BLaER1 (cell line): Measurements from ENCODE around the gene SLC25A36.
A peak's percentile ranks its signal among the peaks of the same experiment; 100 is the strongest.
"Not testable (repeated sequence)": the region's sequence is repeated elsewhere in the genome, so short reads cannot be mapped to it uniquely, and the experiment has no call there.

Experiments
- H3K27ac ChIP-seq: shearing (Covaris generic); formaldehyde crosslinking; 2 replicates; pipeline ENCODE4 v1.8.1; 2022
- H3K27me3 ChIP-seq: shearing (Covaris generic); formaldehyde crosslinking; 2 replicates; pipeline ENCODE4 v1.8.1; 2022
- H3K36me3 ChIP-seq: shearing (Covaris generic); formaldehyde crosslinking; 2 replicates; pipeline ENCODE4 v1.8.1; 2022
- H3K4me1 ChIP-seq: shearing (Covaris generic); formaldehyde crosslinking; 2 replicates; pipeline ENCODE4 v1.8.1; 2022
- H3K4me2 ChIP-seq: shearing (Covaris generic); formaldehyde crosslinking; 2 replicates; pipeline ENCODE4 v1.8.1; 2022
- H3K4me3 ChIP-seq: shearing (Covaris generic); formaldehyde crosslinking; 2 replicates; pipeline ENCODE4 v1.8.1; 2022
- H3K9ac ChIP-seq: shearing (Covaris generic); formaldehyde crosslinking; 2 replicates; pipeline ENCODE4 v1.8.1; 2022
- H3K9me3 ChIP-seq: shearing (Covaris generic); formaldehyde crosslinking; 2 replicates; pipeline ENCODE4 v1.8.1; 2022
- H4K20me1 ChIP-seq: shearing (Covaris generic); formaldehyde crosslinking; 2 replicates; pipeline ENCODE4 v1.8.1; 2022
- Cebpa-rat ChIP-seq: shearing (Covaris generic); IDR thresholded peaks from 2 replicates; pipeline ENCODE4 v1.8.1; 2022

The SLC25A36 gene

DNA sequence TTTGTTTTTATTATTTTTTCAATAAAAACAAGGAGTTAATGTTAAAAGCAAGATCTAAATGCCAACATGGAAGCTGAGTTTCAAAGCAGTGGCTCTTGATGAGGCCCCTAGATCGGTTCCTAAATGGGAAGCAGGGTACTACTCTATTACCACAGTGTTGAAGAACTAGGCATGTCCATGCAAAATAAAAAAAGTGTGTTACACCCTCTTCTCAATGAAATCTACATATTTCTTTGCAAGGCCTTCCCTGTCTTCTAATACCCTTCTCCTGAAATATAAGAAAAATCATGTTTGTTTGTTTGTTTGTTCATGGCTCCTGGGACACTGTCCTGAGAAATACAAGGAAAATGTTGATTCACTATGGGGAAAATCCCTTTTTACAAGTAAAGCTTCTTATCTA lies 12.2 kb upstream of the SLC25A36 start:
- no peak overlapping the region for H3K4me3 ChIP-seq
- no peak overlapping the region for H3K27ac ChIP-seq
- no peaks in the 10 kb centered on the region for H4K20me1 ChIP-seq
- H3K36me3 ChIP-seq = no peaks in the 10 kb centered on the region
- H3K27me3 ChIP-seq = no peaks in the 10 kb centered on the region
- no peak overlapping the region for H3K9ac ChIP-seq
- no peaks in the 10 kb centered on the region for H3K4me1 ChIP-seq
- H3K4me2 ChIP-seq = no peak overlapping the region
- no peaks in the 10 kb centered on the region for H3K9me3 ChIP-seq
- TF ChIP-seq Cebpa-rat = no peak

DNA sequence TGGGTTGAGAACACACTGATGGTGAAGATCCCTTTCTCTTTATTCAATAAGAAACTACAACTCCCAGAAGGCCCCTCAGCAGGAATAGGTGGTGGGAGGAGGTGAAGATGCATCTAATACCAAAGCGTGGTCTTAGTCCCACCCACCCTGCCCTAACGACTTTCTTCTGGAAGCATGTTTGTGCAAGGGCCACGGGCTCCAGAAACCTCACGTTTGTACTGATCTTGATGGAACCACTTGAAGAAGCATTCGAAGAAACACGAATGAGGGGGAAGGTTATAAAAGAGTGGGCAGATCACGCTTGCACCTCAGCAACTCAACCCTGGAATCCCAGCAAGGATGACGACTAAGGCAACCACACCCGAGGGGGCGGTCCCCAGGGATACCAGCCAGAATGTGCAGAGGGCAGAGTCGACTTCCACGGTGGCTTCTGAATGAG lies 10.6 kb upstream of the SLC25A36 start:
- TF ChIP-seq Cebpa-rat = no peak
- Histone ChIP-seq H4K20me1 (no peaks in the 10 kb centered on the region), H3K9me3 (no peaks in the 10 kb centered on the region), H3K4me3 (no peak overlapping the region), H3K4me2 (no peak overlapping the region), H3K27ac (no peak overlapping the region), H3K27me3 (no peaks in the 10 kb centered on the region), H3K9ac (no peak overlapping the region), H3K36me3 (no peaks in the 10 kb centered on the region), H3K4me1 (no peaks in the 10 kb centered on the region)

DNA sequence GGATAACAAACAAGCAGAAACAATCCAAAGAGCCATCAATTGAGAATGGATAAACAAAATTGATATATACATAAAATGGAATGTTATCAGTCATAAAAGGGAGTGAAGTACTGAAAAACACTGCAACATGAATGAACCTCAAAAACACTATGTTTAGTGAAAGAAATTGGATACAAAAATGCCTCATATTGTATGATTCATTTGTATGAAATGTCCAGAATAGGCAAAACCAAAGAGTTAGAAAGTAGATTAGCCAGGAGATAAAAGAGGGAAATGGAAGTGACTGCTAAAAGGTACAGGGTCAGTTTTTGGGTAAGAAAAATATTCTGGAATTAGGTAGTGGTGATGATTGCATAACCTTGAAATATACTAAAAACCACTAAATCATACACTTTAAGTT lies 9.8 kb upstream of the SLC25A36 start:
- no peaks in the 10 kb centered on the region for H4K20me1 ChIP-seq
- no peaks in the 10 kb centered on the region for H3K36me3 ChIP-seq
- H3K27me3 ChIP-seq = no peaks in the 10 kb centered on the region
- no peak overlapping the region for H3K4me3 ChIP-seq
- H3K9ac ChIP-seq = no peak overlapping the region
- H3K27ac ChIP-seq = no peak overlapping the region
- H3K4me1 ChIP-seq = no peaks in the 10 kb centered on the region
- no peak overlapping the region for H3K4me2 ChIP-seq
- H3K9me3 ChIP-seq = no peaks in the 10 kb centered on the region
- no peak for TF ChIP-seq Cebpa-rat

DNA sequence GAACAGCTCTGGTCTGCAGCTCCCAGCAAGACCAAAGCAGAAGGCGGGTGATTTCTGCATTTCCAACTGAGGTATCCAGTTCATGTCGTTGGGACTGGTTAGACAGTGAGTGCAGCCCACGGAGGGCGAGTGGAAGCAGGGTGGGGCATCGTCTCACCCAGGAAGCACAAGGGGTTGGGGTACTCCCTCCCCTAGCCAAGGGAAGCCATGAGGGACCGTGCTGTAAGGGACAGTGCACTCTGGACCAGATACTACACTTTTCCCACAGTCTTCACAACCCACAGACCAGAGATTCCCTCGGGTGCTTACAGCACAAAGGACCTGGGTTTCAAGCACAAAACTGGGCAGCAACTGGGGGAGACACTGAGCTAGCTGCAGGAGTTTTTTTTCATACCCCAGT lies 8.5 kb upstream of the SLC25A36 start:
- Histone ChIP-seq H3K9me3 (no peaks in the 10 kb centered on the region), H3K4me2 (no peak overlapping the region), H3K27ac (no peak overlapping the region), H4K20me1 (no peaks in the 10 kb centered on the region), H3K9ac (no peak overlapping the region), H3K4me1 (no peaks in the 10 kb centered on the region), H3K27me3 (no peaks in the 10 kb centered on the region), H3K4me3 (no peak overlapping the region), H3K36me3 (no peaks in the 10 kb centered on the region)
- no peak for TF ChIP-seq Cebpa-rat

DNA sequence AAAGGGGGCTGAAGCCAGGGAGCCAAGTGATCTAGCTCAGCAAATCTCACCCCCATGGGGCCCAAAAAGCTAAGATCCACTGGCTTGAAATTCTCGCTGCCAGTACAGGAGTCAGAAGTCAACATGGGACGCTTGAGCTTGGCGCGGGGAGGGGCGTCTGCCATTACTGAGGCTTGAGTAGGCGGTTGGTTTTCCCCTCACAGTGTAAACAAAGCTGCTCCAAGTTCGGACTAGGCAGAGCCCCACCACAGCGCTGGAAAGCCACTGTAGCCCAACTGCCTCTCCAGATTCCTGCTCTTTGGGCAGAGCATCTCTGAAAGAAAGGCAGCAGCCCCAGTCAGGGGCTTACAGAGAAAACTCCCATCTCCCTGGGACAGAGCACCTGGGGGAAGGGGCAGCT lies 8.1 kb upstream of the SLC25A36 start:
- no peak overlapping the region for H3K4me3 ChIP-seq
- no peaks in the 10 kb centered on the region for H3K27me3 ChIP-seq
- no peaks in the 10 kb centered on the region for H4K20me1 ChIP-seq
- H3K4me1 ChIP-seq = no peaks in the 10 kb centered on the region
- H3K36me3 ChIP-seq = no peaks in the 10 kb centered on the region
- no peak overlapping the region for H3K9ac ChIP-seq
- TF ChIP-seq Cebpa-rat = no peak
- H3K27ac ChIP-seq = no peak overlapping the region
- no peaks in the 10 kb centered on the region for H3K9me3 ChIP-seq
- H3K4me2 ChIP-seq = no peak overlapping the region

DNA sequence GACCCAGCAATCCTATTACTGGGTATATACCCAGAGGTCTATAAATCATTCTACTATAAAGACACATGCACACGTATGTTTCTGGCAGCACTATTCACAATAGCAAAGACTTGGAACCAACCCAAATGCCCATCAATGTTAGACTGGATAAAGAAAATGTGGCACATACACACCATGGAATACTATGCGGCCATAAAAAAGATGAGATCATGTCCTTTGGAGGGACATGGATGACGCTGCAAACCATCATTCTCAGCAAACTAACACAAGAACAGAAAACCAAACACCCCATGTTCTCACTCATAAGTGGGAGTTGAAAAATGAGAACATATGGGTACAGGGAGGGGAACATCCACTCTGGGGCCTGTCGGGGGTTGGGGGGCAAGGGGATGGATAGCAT lies 2.3 kb upstream of the SLC25A36 start:
- not testable (repeated sequence) for H3K4me3 ChIP-seq, H3K27ac ChIP-seq, H3K9me3 ChIP-seq, H3K27me3 ChIP-seq, H3K9ac ChIP-seq, H3K36me3 ChIP-seq, H3K4me2 ChIP-seq
- Histone ChIP-seq H4K20me1 (peaks cover 17% of the 10 kb centered on the region), H3K4me1 (peaks cover 12% of the 10 kb centered on the region)

DNA sequence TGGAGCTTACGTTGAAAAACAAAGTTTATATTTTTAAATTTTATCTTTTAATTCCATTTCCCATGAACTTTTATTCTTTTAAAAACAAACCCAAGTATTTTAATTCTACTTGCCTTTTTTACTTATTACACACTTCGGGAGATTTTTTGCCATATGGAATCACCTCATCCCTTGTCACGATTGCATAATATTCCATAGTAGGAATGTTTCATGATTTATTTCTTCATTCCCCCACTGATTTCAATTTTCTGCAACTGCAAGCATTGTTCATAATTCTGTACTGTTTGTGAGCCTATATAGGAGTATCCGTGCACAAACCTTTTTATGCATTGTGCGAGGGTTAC lies 574 bp upstream of the SLC25A36 start:
- Histone ChIP-seq H3K27ac (peak overlapping the region; percentile 97), H3K4me1 (peaks cover 22% of the 10 kb centered on the region), H3K9me3 (no peaks in the 10 kb centered on the region), H3K27me3 (no peaks in the 10 kb centered on the region), H3K4me3 (peak overlapping the region; percentile 95), H3K9ac (peak overlapping the region; percentile 99), H3K4me2 (peak overlapping the region; percentile 69), H3K36me3 (0 out of 2 replicates have a peak, but pooled peaks cover 2% of the 10 kb centered on the region), H4K20me1 (peaks cover 35% of the 10 kb centered on the region)
- TF ChIP-seq Cebpa-rat = no peak

DNA sequence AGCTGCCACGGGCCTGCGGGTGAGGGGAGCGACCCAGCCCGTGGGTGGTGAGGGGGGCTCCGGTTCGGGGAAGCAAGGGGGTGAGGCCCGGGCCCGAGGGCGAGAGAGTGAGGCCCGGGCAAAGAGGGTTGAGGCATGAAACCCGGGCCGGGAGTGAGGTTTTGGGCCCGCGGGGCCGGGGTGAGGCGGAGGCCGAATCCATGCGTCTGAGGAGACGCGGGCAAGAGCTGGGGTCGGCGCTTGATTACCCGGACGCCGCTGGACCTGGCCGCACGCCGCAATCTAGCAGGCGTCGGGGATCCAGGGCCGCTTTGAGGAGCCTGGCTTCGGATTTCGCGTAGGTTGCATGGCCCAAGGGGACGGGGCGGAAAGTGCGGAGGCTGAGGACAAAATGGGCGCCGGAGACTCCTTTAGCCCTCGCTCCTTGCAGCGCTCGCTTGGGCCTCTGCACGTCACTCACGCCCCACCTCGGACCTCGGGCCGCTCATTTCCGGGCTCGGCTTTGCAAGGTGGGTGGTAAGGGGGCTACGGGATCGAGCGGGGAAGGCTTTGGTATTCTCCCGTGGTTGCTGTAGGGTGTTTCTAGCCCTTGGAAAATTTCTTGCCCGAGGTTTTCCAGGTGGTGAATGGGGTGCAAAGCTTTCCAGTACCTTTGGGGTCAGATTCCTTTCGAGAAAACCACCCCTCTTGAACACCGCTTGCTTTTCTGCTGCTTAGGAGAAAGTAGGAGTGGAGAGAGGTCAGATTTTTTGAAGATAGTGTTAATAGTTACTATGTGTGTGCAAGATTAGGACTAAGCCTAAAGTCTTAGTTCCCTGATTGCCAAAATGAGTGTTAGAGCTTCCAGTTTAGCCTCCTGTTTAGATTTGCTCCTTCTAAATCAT lies 827 bp downstream of the SLC25A36 start:
- Histone ChIP-seq H3K4me3 (peak overlapping the region; percentile 95), H3K4me1 (peaks cover 30% of the 10 kb centered on the region), H3K27me3 (no peaks in the 10 kb centered on the region), H3K36me3 (peaks cover 12% of the 10 kb centered on the region; the same call in 1 of the 2 replicates), H3K9me3 (no peaks in the 10 kb centered on the region), H4K20me1 (peaks cover 49% of the 10 kb centered on the region), H3K27ac (peak overlapping the region; percentile 97), H3K9ac (peak overlapping the region; percentile 99), H3K4me2 (peak overlapping the region; percentile 91)
- no peak for TF ChIP-seq Cebpa-rat

DNA sequence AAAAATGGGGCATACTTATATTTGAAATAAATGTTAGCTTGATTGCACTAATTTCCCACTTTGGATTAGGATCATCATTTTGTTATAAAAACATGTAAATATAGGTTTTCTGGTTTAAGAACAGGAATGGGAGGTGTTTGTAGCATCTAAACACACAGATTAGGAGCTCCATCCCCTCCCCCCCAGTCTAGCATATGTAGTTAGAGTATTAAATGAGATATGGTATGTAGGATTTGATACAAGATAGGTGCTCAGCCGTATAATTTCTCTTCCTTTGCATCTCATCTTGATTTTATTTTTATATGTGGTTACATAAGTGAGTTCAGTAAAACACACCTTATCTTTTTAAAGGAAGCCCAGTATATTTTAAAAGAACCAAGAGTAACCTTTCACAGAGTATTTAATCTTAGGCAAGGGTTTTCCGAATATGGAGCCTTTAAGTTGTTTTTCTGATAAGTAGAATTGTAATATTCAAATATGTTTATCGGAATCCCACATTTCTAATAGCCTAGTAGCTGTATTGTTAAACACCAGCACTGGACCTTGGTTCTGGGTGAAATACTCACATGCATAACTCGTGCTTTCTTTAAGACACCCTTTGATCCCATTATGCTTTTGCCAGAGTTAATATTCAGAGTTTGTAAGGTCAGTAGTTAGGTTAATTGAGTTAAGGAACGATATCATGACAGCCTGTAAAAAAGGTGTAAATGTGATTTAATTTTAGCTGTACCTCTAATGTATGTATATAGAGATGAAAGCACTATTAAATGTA lies 2.3 kb downstream of the SLC25A36 start:
- H3K27ac ChIP-seq = no peak overlapping the region
- H3K9me3 ChIP-seq = no peaks in the 10 kb centered on the region
- H3K36me3 ChIP-seq = peaks cover 20% of the 10 kb centered on the region; the same call in 1 of the 2 replicates
- TF ChIP-seq Cebpa-rat = no peak
- H4K20me1 ChIP-seq = peaks cover 64% of the 10 kb centered on the region
- H3K4me1 ChIP-seq = peaks cover 30% of the 10 kb centered on the region
- peak overlapping the region; percentile 91 for H3K4me2 ChIP-seq
- no peaks in the 10 kb centered on the region for H3K27me3 ChIP-seq
- H3K4me3 ChIP-seq = peak overlapping the region; percentile 95
- no peak overlapping the region for H3K9ac ChIP-seq

DNA sequence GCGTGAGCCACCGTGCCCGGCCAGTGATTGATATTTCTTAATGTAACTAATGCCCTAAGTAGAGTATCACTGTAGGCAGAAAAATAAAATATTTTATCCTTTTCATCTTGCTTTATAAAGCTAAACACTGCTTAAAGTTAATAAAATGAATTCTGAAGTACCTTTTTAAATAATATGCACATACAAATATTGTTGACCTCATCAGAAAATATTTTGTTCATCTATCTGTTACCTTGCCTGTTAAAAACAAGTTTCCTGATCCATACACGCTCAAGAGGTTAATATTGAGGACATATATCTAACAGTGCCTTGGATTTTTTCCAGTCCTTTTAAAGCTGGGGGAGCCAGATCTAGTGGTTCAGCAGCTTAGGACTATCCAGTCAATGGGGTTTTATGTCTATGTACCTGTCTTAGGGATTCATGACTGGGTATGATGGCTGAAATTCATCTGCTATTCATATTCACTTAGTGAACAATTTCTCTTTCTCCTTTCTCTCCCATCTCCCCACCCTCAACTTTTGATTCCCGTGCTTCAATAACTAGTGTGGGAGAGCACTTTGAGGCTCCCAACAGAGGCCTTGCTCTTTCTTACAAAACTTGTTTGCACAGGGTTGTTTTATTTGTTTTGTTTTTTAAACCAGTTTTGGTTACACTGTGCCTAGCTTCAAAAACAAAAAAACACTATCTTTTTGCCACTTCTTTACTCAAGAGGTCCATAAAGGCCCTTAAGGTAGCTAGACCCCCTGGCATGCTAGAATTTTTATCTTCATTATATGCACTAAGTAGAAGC lies 7.0 kb downstream of the SLC25A36 start:
- H3K27me3 ChIP-seq = no peaks in the 10 kb centered on the region
- H3K4me2 ChIP-seq = no peak overlapping the region
- no peak overlapping the region for H3K27ac ChIP-seq
- peaks cover 100% of the 10 kb centered on the region for H4K20me1 ChIP-seq
- no peak for TF ChIP-seq Cebpa-rat
- H3K9me3 ChIP-seq = no peaks in the 10 kb centered on the region
- peaks cover 28% of the 10 kb centered on the region for H3K36me3 ChIP-seq
- peaks cover 24% of the 10 kb centered on the region for H3K4me1 ChIP-seq
- H3K9ac ChIP-seq = no peak overlapping the region
- H3K4me3 ChIP-seq = no peak overlapping the region
